SU-DHL-6 (cell line): ENCODE results near the gene SSRP1.

Experiments used
- H2AFZ ChIP-seq: fragments of 200-600 bp; sonication (generic); 2 replicates; pipeline ENCODE4 v1.6.1; 2014; ENCODE audit warnings: low read depth, mild to moderate bottlenecking, moderate library complexity, mixed read lengths, antibody characterized with exemption, low read length; ENCODE audit not compliant: severe bottlenecking
- H3F3A ChIP-seq: fragments of 200-600 bp; shearing (Covaris generic); 2 replicates; pipeline ENCODE4 v1.6.0; 2016; ENCODE audit warnings: antibody characterized with exemption, mild to moderate bottlenecking; ENCODE audit not compliant: insufficient read depth
- H3K27ac ChIP-seq: fragments of 200-600 bp; sonication (generic); 2 replicates; pipeline ENCODE4 v1.5.1; 2016; ENCODE audit warnings: low read depth, mild to moderate bottlenecking, low read length, moderate library complexity, mixed read lengths
- H3K27me3 ChIP-seq: fragments of 200-600 bp; sonication (generic), shearing (Covaris generic); 2 replicates; pipeline ENCODE4 v1.6.0; 2014; ENCODE audit warnings: mild to moderate bottlenecking, low read length
- H3K36me3 ChIP-seq: fragments of 200-600 bp; sonication (generic); 2 replicates; pipeline ENCODE4 v1.6.1; 2014; ENCODE audit warnings: mild to moderate bottlenecking, low read length, mixed read lengths
- H3K4me2 ChIP-seq: fragments of 300-600, 200-600 bp; shearing (Covaris generic), sonication (generic); 2 replicates; pipeline ENCODE4 v1.6.0; 2014; ENCODE audit warnings: low read length, low read depth, mild to moderate bottlenecking; ENCODE audit not compliant: poor library complexity, severe bottlenecking
- H3K4me3 ChIP-seq: fragments of 200-600 bp; sonication (generic); 2 replicates; pipeline ENCODE4 v1.5.1; 2014; ENCODE audit warnings: antibody characterized with exemption, low read length, mild to moderate bottlenecking, mixed read lengths; ENCODE audit not compliant: insufficient read depth, poor library complexity, severe bottlenecking
- H3K79me2 ChIP-seq: fragments of 200-600 bp; sonication (generic); 2 replicates; pipeline ENCODE4 v1.6.1; 2014; ENCODE audit warnings: mild to moderate bottlenecking, low read length, moderate library complexity; ENCODE audit not compliant: insufficient read depth
- H3K9ac ChIP-seq: fragments of 200-600 bp; sonication (generic); 2 replicates; pipeline ENCODE4 v1.7.0; 2014; ENCODE audit warnings: mild to moderate bottlenecking, low read length
- H3K9me2 ChIP-seq: fragments of 200-600 bp; sonication (generic); replicated peaks from 2 replicates; pipeline ENCODE4 v1.6.1; 2014; ENCODE audit warnings: low read length; ENCODE audit not compliant: insufficient read depth
- H3K9me3 ChIP-seq: fragments of 200-600 bp; sonication (generic); 2 replicates; pipeline ENCODE4 v1.6.1; 2014; ENCODE audit warnings: low read length, mixed read lengths; ENCODE audit not compliant: insufficient read depth
- H4K20me1 ChIP-seq: fragments of 200-600 bp; sonication (generic); 2 replicates; pipeline ENCODE4 v1.6.1; 2014; ENCODE audit warnings: low read depth, mild to moderate bottlenecking, antibody characterized with exemption, low read length, moderate library complexity, mixed read lengths
- CTCF ChIP-seq: fragments of 200-600 bp; sonication (generic); IDR thresholded peaks from one replicate; pipeline ENCODE4 v1.5.1; 2017; ENCODE audit warnings: antibody characterized with exemption, mild to moderate bottlenecking, low read length, moderate library complexity; ENCODE audit not compliant: insufficient read depth, poor library complexity, severe bottlenecking
- EZH2phosphoT487 ChIP-seq: fragments of 200-600 bp; sonication (generic), shearing (Covaris generic); conservative IDR thresholded peaks from 2 replicates; pipeline ENCODE4 v1.6.1; 2018; ENCODE audit warnings: mild to moderate bottlenecking, antibody characterized with exemption, low read length, moderate library complexity, mixed read lengths

Gene SSRP1

GRCh38 chr11:57276169-57276970 is 59.3 kb downstream of the SSRP1 start:
- Histone ChIP-seq H3K9ac (no peak overlapping the region), H3K27ac (no peak overlapping the region), H3K9me3 (no peaks in the 10 kb centered on the region), H3F3A (no peaks in the 10 kb centered on the region), H3K4me3 (no peak overlapping the region), H3K4me2 (no peak overlapping the region), H2AFZ (no peak overlapping the region), H3K36me3 (no peaks in the 10 kb centered on the region), H3K79me2 (no peaks in the 10 kb centered on the region), H4K20me1 (no peaks in the 10 kb centered on the region), H3K9me2 (no peaks in the 10 kb centered on the region), H3K27me3 (no peaks in the 10 kb centered on the region)
- TF ChIP-seq EZH2phosphoT487 (no peak), CTCF (no peak)
